ENCODE measurements around the gene ATCAY.
"Not testable (repeated sequence)": the region's sequence is repeated elsewhere in the genome, so short reads cannot be mapped to it uniquely, and the experiment has no call there.

- not testable (repeated sequence) for TF ChIP-seq EZH2 (IDR thresholded peaks at IDR 0.05; ENCODE audit: insufficient read depth, poor library complexity, severe bottlenecking); EZH2phosphoT487 (IDR thresholded peaks at IDR 0.05; ENCODE audit: insufficient read depth, low read depth)
Measured at GRCh38 chr19:3955276-3955675, 74.8 kb downstream of the ATCAY start.

Data from GM23248 (cell line).